C4-2B (cell line): ENCODE measurements around the gene RNLS.

Experiments
- CTCF ChIP-seq: fragments of 450-650 bp; conservative IDR thresholded peaks from 2 replicates; pipeline ENCODE4 v1.5.1; 2017; ENCODE audit warnings: mild to moderate bottlenecking
- ZFX ChIP-seq: fragments of 450-650 bp; IDR thresholded peaks from 2 replicates; pipeline ENCODE4 v1.6.1; 2017

GRCh38 chr10:88551246-88551645 is 31.9 kb downstream of the RNLS start:
- TF ChIP-seq CTCF (no peak), ZFX (no peak)
